ENCODE measurements around the gene PIN1. TPM values are rescaled to one million over a fixed set of nuclear protein-coding genes. Genes with fewer than 3 reads are reported as not detected.

Gene PIN1
- total and polyA plus RNA-seq, 2 of the 13 experiments (the other 11 are each of a cell fraction or from before 2014, with no cell fraction given): 31.9 to 72.0 TPM

DNA sequence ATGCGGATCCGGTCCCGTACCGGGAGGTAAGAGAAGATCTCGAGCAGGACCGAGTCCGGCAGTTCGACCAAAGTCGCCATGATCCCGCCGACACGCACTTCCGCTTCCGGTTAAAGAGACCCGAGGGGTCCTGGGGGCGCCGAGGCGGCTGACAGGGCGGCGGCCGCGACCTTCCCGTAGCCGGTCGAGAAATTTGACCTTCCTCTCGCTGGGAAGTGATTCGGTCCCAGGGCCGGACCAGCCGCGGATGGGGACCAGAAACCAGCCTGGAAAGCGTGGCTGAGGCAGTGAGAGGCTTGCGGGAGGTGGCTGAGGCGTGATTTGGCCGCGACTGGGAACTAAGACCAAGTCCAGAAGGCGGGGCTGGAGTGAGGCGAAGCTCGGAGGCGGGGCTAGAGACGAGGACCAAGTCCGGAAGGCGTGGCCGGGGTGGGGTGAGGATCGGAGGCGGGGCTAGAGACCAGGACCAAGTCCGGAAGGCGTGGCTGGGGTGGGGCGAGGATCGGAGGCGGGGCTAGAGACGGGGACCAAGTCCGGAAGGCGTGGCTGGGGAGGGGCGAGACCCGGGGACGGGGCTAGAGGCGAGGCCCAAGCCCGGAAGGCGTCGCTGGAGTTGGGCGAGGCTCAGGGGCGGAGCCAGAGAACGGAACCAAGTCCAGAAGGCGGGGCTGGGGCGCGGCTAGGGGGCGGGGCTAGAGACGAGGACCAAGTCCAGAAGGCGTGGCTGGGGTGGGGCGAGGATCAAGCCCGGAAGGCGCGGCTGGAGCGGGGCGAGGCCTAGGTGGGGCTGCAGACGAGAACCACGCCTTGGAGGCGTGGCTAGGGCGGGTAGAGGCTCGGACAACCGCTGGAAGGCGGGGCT, 16.2 kb upstream of the PIN1 start, which contains the start of gene FBXL12 (continued):
- no peak for TF ChIP-seq ZNF30 (CRISPR knock-in tag; IDR thresholded peaks at IDR 0.05)
- peak; percentile 63 for TF ChIP-seq HNRNPLL (IDR thresholded peaks at IDR 0.05; ENCODE audit: low read depth, low read length, poor library complexity, severe bottlenecking)
- TF ChIP-seq ZBTB4 (CRISPR knock-in tag; IDR thresholded peaks at IDR 0.05; ENCODE audit: borderline replicate concordance): 0 out of 2 replicates have a peak, but pooled peaks have one; percentile 61
- TF ChIP-seq POLR2AphosphoS5 (IDR thresholded peaks at IDR 0.05; ENCODE audit: low read depth, low read length): peak; percentile 97
- TF ChIP-seq EED (CRISPR knock-in tag; IDR thresholded peaks at IDR 0.05): peak; percentile 50; the same call in 1 of the 2 replicates
- TF ChIP-seq HDAC1 (CRISPR knock-in tag; IDR thresholded peaks at IDR 0.05): peak; percentile 95
- TF ChIP-seq HMG20A (CRISPR knock-in tag; IDR thresholded peaks at IDR 0.05; ENCODE audit: borderline replicate concordance): no peak
- TF ChIP-seq ZNF224 (CRISPR knock-in tag; IDR thresholded peaks at IDR 0.05): no peak
- 0 out of 2 replicates have a peak, but pooled peaks have one; percentile 19 for TF ChIP-seq CHD2 (IDR thresholded peaks at IDR 0.05; ENCODE audit: low read depth, low read length)
- no peak; the same call in 1 of the 2 replicates for TF ChIP-seq FOXK1 (CRISPR knock-in tag; IDR thresholded peaks at IDR 0.05; ENCODE audit: borderline replicate concordance, low read depth)
- TF ChIP-seq BRF2 (CRISPR knock-in tag; IDR thresholded peaks at IDR 0.05): no peak
- TF ChIP-seq, protein P1, sequence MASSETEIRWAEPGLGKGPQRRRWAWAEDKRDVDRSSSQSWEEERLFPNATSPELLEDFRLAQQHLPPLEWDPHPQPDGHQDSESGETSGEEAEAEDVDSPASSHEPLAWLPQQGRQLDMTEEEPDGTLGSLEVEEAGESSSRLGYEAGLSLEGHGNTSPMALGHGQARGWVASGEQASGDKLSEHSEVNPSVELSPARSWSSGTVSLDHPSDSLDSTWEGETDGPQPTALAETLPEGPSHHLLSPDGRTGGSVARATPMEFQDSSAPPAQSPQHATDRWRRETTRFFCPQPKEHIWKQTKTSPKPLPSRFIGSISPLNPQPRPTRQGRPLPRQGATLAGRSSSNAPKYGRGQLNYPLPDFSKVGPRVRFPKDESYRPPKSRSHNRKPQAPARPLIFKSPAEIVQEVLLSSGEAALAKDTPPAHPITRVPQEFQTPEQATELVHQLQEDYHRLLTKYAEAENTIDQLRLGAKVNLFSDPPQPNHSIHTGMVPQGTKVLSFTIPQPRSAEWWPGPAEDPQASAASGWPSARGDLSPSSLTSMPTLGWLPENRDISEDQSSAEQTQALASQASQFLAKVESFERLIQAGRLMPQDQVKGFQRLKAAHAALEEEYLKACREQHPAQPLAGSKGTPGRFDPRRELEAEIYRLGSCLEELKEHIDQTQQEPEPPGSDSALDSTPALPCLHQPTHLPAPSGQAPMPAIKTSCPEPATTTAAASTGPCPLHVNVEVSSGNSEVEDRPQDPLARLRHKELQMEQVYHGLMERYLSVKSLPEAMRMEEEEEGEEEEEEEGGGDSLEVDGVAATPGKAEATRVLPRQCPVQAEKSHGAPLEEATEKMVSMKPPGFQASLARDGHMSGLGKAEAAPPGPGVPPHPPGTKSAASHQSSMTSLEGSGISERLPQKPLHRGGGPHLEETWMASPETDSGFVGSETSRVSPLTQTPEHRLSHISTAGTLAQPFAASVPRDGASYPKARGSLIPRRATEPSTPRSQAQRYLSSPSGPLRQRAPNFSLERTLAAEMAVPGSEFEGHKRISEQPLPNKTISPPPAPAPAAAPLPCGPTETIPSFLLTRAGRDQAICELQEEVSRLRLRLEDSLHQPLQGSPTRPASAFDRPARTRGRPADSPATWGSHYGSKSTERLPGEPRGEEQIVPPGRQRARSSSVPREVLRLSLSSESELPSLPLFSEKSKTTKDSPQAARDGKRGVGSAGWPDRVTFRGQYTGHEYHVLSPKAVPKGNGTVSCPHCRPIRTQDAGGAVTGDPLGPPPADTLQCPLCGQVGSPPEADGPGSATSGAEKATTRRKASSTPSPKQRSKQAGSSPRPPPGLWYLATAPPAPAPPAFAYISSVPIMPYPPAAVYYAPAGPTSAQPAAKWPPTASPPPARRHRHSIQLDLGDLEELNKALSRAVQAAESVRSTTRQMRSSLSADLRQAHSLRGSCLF (CRISPR knock-in tag; IDR thresholded peaks at IDR 0.05; ENCODE audit: borderline replicate concordance): no peak
- no peak for TF ChIP-seq DDIT3 (CRISPR knock-in tag; IDR thresholded peaks at IDR 0.05)
